H1 (cell line): Measurements from ENCODE around the gene ZNF746. TPM values are rescaled to one million over a fixed set of nuclear protein-coding genes. Genes with fewer than 3 reads are reported as not detected.

Source experiments
- CTCF ChIA-PET: fragments of 300-600 bp; sonication (Branson Sonifier 250); formaldehyde crosslinking; loops from one replicate; lab custom pipeline; 2021; ENCODE audit not compliant: partially characterized antibody; lab: Charles Lee
- POLR2A ChIA-PET: fragments of 300-600 bp; sonication (Branson Sonifier 250); formaldehyde crosslinking; loops from one replicate; lab custom pipeline; 2021; ENCODE audit warnings: inconsistent platforms; ENCODE audit not compliant: partially characterized antibody; lab: Charles Lee
- DNase-seq, 2 experiments: peaks; one replicate each; pipeline versions ENCODE4 v3.0.0 to v3.0.0-alpha.2; 2010 to 2022; ENCODE audit warnings: low spot score in 2 of 2, low read depth in 1 of 2, mixed read lengths in 1 of 2
- FAIRE-seq: peaks from 2 replicates; lab custom pipeline; 2011; peaks lifted over from hg19 to GRCh38; lab: Jason Lieb, UNC
- H2AFZ ChIP-seq: 2 replicates; pipeline ENCODE4 v1.8.1; 2012; ENCODE audit warnings: low read length, inconsistent platforms
- H2AK5ac ChIP-seq: 2 replicates; pipeline ENCODE4 v1.6.1; 2013; ENCODE audit warnings: low read depth, low read length
- H2BK120ac ChIP-seq: replicated peaks from 2 replicates; pipeline ENCODE3; 2013; ENCODE audit warnings: low read depth, low read length, inconsistent platforms
- H2BK12ac ChIP-seq: 2 replicates; pipeline ENCODE4 v1.6.1; 2013; ENCODE audit warnings: low read depth, low read length
- H2BK15ac ChIP-seq: 2 replicates; pipeline ENCODE4 v1.6.1; 2013; ENCODE audit warnings: low read length
- H2BK20ac ChIP-seq: 2 replicates; pipeline ENCODE4 v1.6.1; 2013; ENCODE audit warnings: low read length
- H2BK5ac ChIP-seq: 2 replicates; pipeline ENCODE4 v1.6.1; 2013; ENCODE audit warnings: low read depth, low read length
- H3K14ac ChIP-seq: 2 replicates; pipeline ENCODE4 v1.6.1; 2013; ENCODE audit warnings: inconsistent platforms; ENCODE audit not compliant: insufficient read length
- H3K18ac ChIP-seq: 2 replicates; pipeline ENCODE4 v1.6.1; 2013; ENCODE audit warnings: low read length; ENCODE audit errors: extremely low read depth
- H3K23ac ChIP-seq: 2 replicates; pipeline ENCODE4 v1.6.1; 2013; ENCODE audit warnings: inconsistent platforms; ENCODE audit not compliant: insufficient read length
- H3K23me2 ChIP-seq: 2 replicates; pipeline ENCODE4 v1.6.1; 2013; ENCODE audit warnings: low read depth, low read length
- H3K27ac ChIP-seq: 2 replicates; pipeline ENCODE4 v1.6.1; 2011; ENCODE audit warnings: low read depth, low read length, inconsistent platforms
- H3K27me3 ChIP-seq, 4 experiments: replicated peaks in 1 of 4; 1 replicate in 1 of 4; 2 replicates in 3 of 4; pipeline versions ENCODE4 v1.6.1 to v1.8.1; 2011 to 2013; ENCODE audit warnings: low read length in 3 of 4, mild to moderate bottlenecking in 3 of 4, inconsistent platforms in 2 of 4, mixed read lengths in 2 of 4, moderate library complexity in 1 of 4; ENCODE audit not compliant: control insufficient read depth in 3 of 4, insufficient read depth in 3 of 4; ENCODE audit errors: extremely low read depth in 1 of 4
- H3K36me3 ChIP-seq, 4 experiments: 2 replicates each; pipeline versions ENCODE4 v1.6.1 to v1.8.1; 2011 to 2013; ENCODE audit warnings: mild to moderate bottlenecking in 4 of 4, low read length in 3 of 4, moderate library complexity in 2 of 4, control low read depth in 1 of 4, inconsistent platforms in 1 of 4; ENCODE audit not compliant: insufficient read depth in 4 of 4, control insufficient read depth in 2 of 4
- H3K4ac ChIP-seq: replicated peaks from 2 replicates; pipeline ENCODE3; 2013; ENCODE audit warnings: low read length, low read depth, mixed read lengths, inconsistent platforms; ENCODE audit not compliant: insufficient read length
- H3K4me1 ChIP-seq, 4 experiments: replicated peaks in 1 of 4; 1 replicate in 1 of 4; 2 replicates in 3 of 4; pipeline versions ENCODE4 v1.6.1 to v1.8.1; 2011 to 2013; ENCODE audit warnings: low read length in 3 of 4, inconsistent platforms in 2 of 4, mixed read lengths in 1 of 4; ENCODE audit not compliant: insufficient read depth in 4 of 4, control insufficient read depth in 3 of 4
- H3K4me2 ChIP-seq, 2 experiments: 2 replicates each; pipeline versions ENCODE4 v1.6.1 to v1.8.1; 2011 to 2013; ENCODE audit warnings: low read depth in 2 of 2, low read length in 2 of 2, control low read depth in 1 of 2, inconsistent platforms in 1 of 2, mild to moderate bottlenecking in 1 of 2; ENCODE audit not compliant: insufficient read depth in 1 of 2
- H3K4me3 ChIP-seq, 4 experiments: fragments of 200-600, 300-600 bp in 1 of 4; sonication (generic), shearing (Covaris generic), sonication (Bioruptor Twin) in 1 of 4; 2 replicates each; pipeline versions ENCODE4 v1.5.1 to v1.8.1; 2011 to 2016; ENCODE audit warnings: low read length in 4 of 4, low read depth in 3 of 4, control low read depth in 2 of 4, inconsistent platforms in 2 of 4, mild to moderate bottlenecking in 2 of 4, mixed read lengths in 1 of 4, moderate library complexity in 1 of 4; ENCODE audit not compliant: insufficient read depth in 2 of 4; ENCODE audit errors: extremely low read depth in 1 of 4
- H3K56ac ChIP-seq: replicated peaks from 2 replicates; pipeline ENCODE3; 2013; ENCODE audit warnings: low read depth, mild to moderate bottlenecking, mixed read lengths, low read length, inconsistent platforms; ENCODE audit not compliant: insufficient read length
- H3K79me1 ChIP-seq: 2 replicates; pipeline ENCODE4 v1.6.1; 2013; ENCODE audit warnings: low read depth, low read length, control low read depth
- H3K79me2 ChIP-seq, 2 experiments: 2 replicates each; pipeline versions ENCODE4 v1.6.1 to v1.8.1; 2012 to 2013; ENCODE audit warnings: low read length in 2 of 2, mild to moderate bottlenecking in 2 of 2, inconsistent platforms in 1 of 2; ENCODE audit not compliant: insufficient read depth in 2 of 2, control insufficient read depth in 1 of 2
- H3K9ac ChIP-seq, 4 experiments: replicated peaks in 1 of 4; 1 replicate in 1 of 4; 2 replicates in 3 of 4; pipeline versions ENCODE4 v1.6.1 to v1.8.1; 2011 to 2013; ENCODE audit warnings: low read depth in 3 of 4, low read length in 3 of 4, control low read depth in 2 of 4, mild to moderate bottlenecking in 2 of 4, moderate library complexity in 2 of 4, inconsistent platforms in 1 of 4; ENCODE audit errors: extremely low read depth in 1 of 4
- H3K9me3 ChIP-seq, 2 experiments: 2 replicates each; pipeline versions ENCODE4 v1.6.1 to v1.8.1; 2012 to 2013; ENCODE audit warnings: mild to moderate bottlenecking in 2 of 2, moderate library complexity in 2 of 2, control low read depth in 1 of 2, inconsistent platforms in 1 of 2, low read depth in 1 of 2, low read length in 1 of 2, mixed read lengths in 1 of 2; ENCODE audit not compliant: insufficient read depth in 2 of 2
- H4K20me1 ChIP-seq, 2 experiments: replicated peaks in 1 of 2; 2 replicates each; pipeline versions ENCODE3 to v1.8.1; 2011 to 2013; ENCODE audit warnings: inconsistent platforms in 2 of 2, low read length in 2 of 2, mild to moderate bottlenecking in 1 of 2; ENCODE audit not compliant: insufficient read depth in 2 of 2, control insufficient read depth in 1 of 2
- H4K5ac ChIP-seq: 2 replicates; pipeline ENCODE4 v1.6.1; 2013; ENCODE audit warnings: low read length, low read depth, mixed read lengths, inconsistent platforms; ENCODE audit not compliant: insufficient read length
- H4K8ac ChIP-seq: 2 replicates; pipeline ENCODE4 v1.8.0; 2013; ENCODE audit warnings: mild to moderate bottlenecking, moderate library complexity, low read length, inconsistent platforms; ENCODE audit not compliant: insufficient read depth; ENCODE audit errors: extremely low read depth
- H4K91ac ChIP-seq: replicated peaks from 2 replicates; pipeline ENCODE3; 2013; ENCODE audit warnings: low read length, mixed read lengths, inconsistent platforms; ENCODE audit not compliant: insufficient read length
- BACH1 ChIP-seq: IDR thresholded peaks from 2 replicates; pipeline ENCODE4 v1.6.1; 2012; ENCODE audit warnings: low read length, improper control_type of control experiment
- BRCA1 ChIP-seq: IDR thresholded peaks from 2 replicates; pipeline ENCODE4 v1.6.1; 2012; ENCODE audit warnings: low read depth, low read length, improper control_type of control experiment
- CREB1 ChIP-seq: IDR thresholded peaks from 2 replicates; pipeline ENCODE4 v1.6.1; 2012; ENCODE audit warnings: inconsistent platforms
- FOSL1 ChIP-seq: IDR thresholded peaks from 2 replicates; pipeline ENCODE4 v1.6.1; 2011; ENCODE audit warnings: mild to moderate bottlenecking, low read depth, low read length, moderate library complexity; ENCODE audit not compliant: insufficient read depth
- GTF2F1 ChIP-seq: IDR thresholded peaks from 2 replicates; pipeline ENCODE4 v1.6.1; 2012; ENCODE audit warnings: low read depth, low read length, improper control_type of control experiment, borderline replicate concordance
- KDM4A ChIP-seq: IDR thresholded peaks from one replicate; pipeline ENCODE4 v1.7.1; 2012; ENCODE audit warnings: low read depth, mild to moderate bottlenecking, moderate library complexity, low read length, inconsistent platforms; ENCODE audit not compliant: severe bottlenecking
- NANOG ChIP-seq: IDR thresholded peaks from 2 replicates; pipeline ENCODE4 v1.6.1; 2011; ENCODE audit warnings: low read length, low read depth, mild to moderate bottlenecking, inconsistent platforms; ENCODE audit not compliant: insufficient read depth, poor library complexity, severe bottlenecking
- POU5F1 ChIP-seq: IDR thresholded peaks from 2 replicates; pipeline ENCODE4 v1.6.1; 2011; ENCODE audit warnings: low read depth, mild to moderate bottlenecking, low read length, moderate library complexity
- SRF ChIP-seq: IDR thresholded peaks from 2 replicates; pipeline ENCODE4 v1.6.1; 2011; ENCODE audit warnings: mild to moderate bottlenecking, low read depth, low read length, moderate library complexity
- SUZ12 ChIP-seq: fragments of 200-600 bp; sonication (generic); IDR thresholded peaks from 2 replicates; pipeline ENCODE4 v1.6.1; 2012; ENCODE audit warnings: mild to moderate bottlenecking, inconsistent platforms, low read length, moderate library complexity, mixed read lengths
- YY1 ChIP-seq: IDR thresholded peaks from 2 replicates; pipeline ENCODE4 v1.6.1; 2011; ENCODE audit warnings: low read depth, mild to moderate bottlenecking, low read length
- polyA plus RNA-seq, 7 experiments: library from polyadenylated mRNA; depleted of rRNA in 3 of 7; stranded (reverse) in 5 of 7; unstranded in 2 of 7; fragments of >200 nt in 5 of 7; fragments of 200-250 nt in 2 of 7; gene quantifications; 1 replicate in 5 of 7; 2 replicates in 1 of 7; 4 replicates in 1 of 7; pipeline versions ENCODE4 v1.2.1 to v1.2.3, GENCODE V29; 2011 to 2013; ENCODE audit warnings: missing spikeins in 2 of 7, mixed read lengths in 2 of 7
- total RNA-seq: library from RNA; stranded (reverse); fragmentation: NEBNext Ultra II Directional; extraction: Animal tissue kit (Norgen Biotek cat#: 25700); gene quantifications from 2 replicates; pipeline ENCODE4 v1.2.1, GENCODE V29; 2021

Gene ZNF746
- total and polyA plus RNA-seq, 2 of the 8 experiments (the other 6 are each of a cell fraction or from before 2014, with no cell fraction given): 7.5 to 15.6 TPM

DNA sequence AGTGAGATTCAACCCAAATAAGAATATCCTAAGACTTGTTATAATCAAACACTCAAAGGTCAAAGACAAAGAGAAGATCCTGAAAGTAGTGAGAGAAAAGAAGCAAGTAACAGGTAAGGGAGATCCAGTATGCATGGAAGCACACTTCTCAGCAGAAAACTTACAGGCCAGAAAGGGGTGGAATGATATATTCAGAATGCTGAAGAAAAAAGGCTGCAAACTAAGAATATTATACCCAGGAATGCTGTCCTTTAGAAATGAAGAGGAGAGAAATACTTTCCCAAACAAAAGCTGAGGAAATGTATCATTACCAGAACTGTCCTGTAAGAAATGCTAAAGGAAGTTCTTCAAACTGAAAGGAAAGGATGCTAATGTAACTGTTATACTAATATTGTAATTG, 12.6 kb upstream of the ZNF746 start:
- H4K5ac ChIP-seq: no peak overlapping the region
- no peak overlapping the region for H4K8ac ChIP-seq
- H3K79me2 ChIP-seq: no peaks in the 10 kb centered on the region
- no peak for FAIRE-seq
- no peak overlapping the region for H3K18ac ChIP-seq
- H2BK120ac ChIP-seq: no peak overlapping the region
- no peaks in the 10 kb centered on the region for H3K4me1 ChIP-seq
- 0 out of 2 replicates have a peak, but pooled peaks cover 1% of the 10 kb centered on the region for H3K23me2 ChIP-seq
- H2BK15ac ChIP-seq: no peak overlapping the region
- H3K9me3 ChIP-seq: peaks cover 14 to 17% of the 10 kb centered on the region in 2 experiments; a peak in 3 of 4 replicates
- H3K23ac ChIP-seq: no peak overlapping the region
- H3K4ac ChIP-seq: no peak overlapping the region
- no peak overlapping the region for H2BK20ac ChIP-seq
- no peaks in the 10 kb centered on the region for H3K36me3 ChIP-seq
- H4K91ac ChIP-seq: no peak overlapping the region
- ChIA-PET CTCF (interaction anchor here (0.9 kb wide), 1 partner anchor 85 kb away, joined by 3 read pairs; no protein-coding TSS in a partner anchor), POLR2A (no interaction called here)
- no peaks in the 10 kb centered on the region for H4K20me1 ChIP-seq
- H3K27me3 ChIP-seq: no peaks in the 10 kb centered on the region
- no peak overlapping the region for H3K4me2 ChIP-seq
- no peak overlapping the region for H3K9ac ChIP-seq
- H3K27ac ChIP-seq: no peak overlapping the region
- no peak overlapping the region for H2BK5ac ChIP-seq
- no peak overlapping the region for H3K14ac ChIP-seq
- H2BK12ac ChIP-seq: no peak overlapping the region
- H3K79me1 ChIP-seq: no peaks in the 10 kb centered on the region
- H3K4me3 ChIP-seq: no peak overlapping the region
- H2AFZ ChIP-seq: no peak overlapping the region
- DNase-seq: no peak
- no peak overlapping the region for H3K56ac ChIP-seq
- H2AK5ac ChIP-seq: no peak overlapping the region
- TF ChIP-seq BACH1: no peak
- no peak for TF ChIP-seq POU5F1
- no peak for TF ChIP-seq CREB1
- no peak for TF ChIP-seq GTF2F1
- no peak for TF ChIP-seq SRF
- TF ChIP-seq YY1: no peak
- TF ChIP-seq BRCA1: no peak
- TF ChIP-seq SUZ12: no peak
- TF ChIP-seq NANOG: no peak
- TF ChIP-seq KDM4A: no peak
- no peak for TF ChIP-seq FOSL1
